Bronchial epithelial cell (primary cell): ENCODE measurements around the gene DNAAF2. TPM values are rescaled to one million over a fixed set of nuclear protein-coding genes. Genes with fewer than 3 reads are reported as not detected.

ENCODE experiments used
- DNase-seq: peaks from one replicate; pipeline ENCODE4 v3.0.0-alpha.2; 2010; ENCODE audit warnings: low read depth
- FAIRE-seq: peaks from 2 replicates; lab custom pipeline; 2011; peaks lifted over from hg19 to GRCh38; lab: Jason Lieb, UNC
- H3K27me3 ChIP-seq: 2 replicates; pipeline ENCODE4 v1.5.1; 2011; ENCODE audit warnings: low read length; ENCODE audit not compliant: control insufficient read depth, insufficient read depth
- H3K36me3 ChIP-seq: 2 replicates; pipeline ENCODE4 v1.5.1; 2011; ENCODE audit warnings: low read length; ENCODE audit not compliant: control insufficient read depth, insufficient read depth
- H3K4me3 ChIP-seq: 2 replicates; pipeline ENCODE4 v1.5.1; 2011; ENCODE audit warnings: mild to moderate bottlenecking, low read depth, low read length, control low read depth
- CTCF ChIP-seq: IDR thresholded peaks from 2 replicates; pipeline ENCODE4 v1.5.1; 2011; ENCODE audit warnings: mild to moderate bottlenecking, moderate library complexity, low read length, control low read depth, inconsistent platforms; ENCODE audit not compliant: insufficient read depth, severe bottlenecking
- total RNA-seq: library from RNA; depleted of rRNA; stranded (reverse); fragments of >200 nt; gene quantifications from 2 replicates; pipeline ENCODE4 v1.2.1, GENCODE V29; 2014

Gene DNAAF2
- total RNA-seq, 1 donor from 2014 or later, result 10.8 TPM

DNA sequence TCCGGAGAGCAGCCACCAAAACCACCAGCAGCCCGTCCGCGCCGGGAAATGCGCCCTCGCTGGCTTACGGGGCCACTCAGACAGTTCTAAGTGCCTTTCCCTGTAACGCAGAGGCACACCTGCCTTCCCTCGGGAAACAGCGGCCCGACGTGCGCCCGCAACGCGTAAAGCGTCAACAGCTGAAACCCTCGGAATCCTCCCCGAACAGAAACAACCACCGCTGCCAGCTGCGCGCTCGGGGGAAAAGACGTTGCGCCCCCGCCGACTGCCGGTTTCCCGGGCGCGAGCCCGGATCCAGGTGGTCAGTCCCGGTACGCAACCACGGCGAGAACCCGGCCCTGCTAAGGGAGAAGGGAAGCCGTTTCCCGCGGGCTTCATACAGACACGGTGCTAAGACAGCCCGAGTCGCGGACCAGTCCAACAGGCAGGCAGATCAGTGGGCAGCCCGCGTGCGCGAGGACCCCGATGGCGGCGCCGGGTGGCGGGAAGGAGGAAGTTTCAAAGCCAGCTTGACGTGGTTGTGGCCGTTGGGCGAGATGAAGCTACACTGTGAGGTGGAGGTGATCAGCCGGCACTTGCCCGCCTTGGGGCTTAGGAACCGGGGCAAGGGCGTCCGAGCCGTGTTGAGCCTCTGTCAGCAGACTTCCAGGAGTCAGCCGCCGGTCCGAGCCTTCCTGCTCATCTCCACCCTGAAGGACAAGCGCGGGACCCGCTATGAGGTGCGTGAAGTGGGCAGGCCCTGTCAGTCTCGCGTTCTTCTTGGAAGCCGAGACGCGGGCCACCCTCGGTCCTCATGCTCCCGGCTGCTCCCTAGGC is 36.4 kb downstream of the DNAAF2 start, which contains the start of gene LRR1:
Gene LRR1 (plus strand): TSS at position 456 of the 816 bp plus-strand sequence. CDS start 81 bp downstream, at position 537.
- no peak for FAIRE-seq
- TF ChIP-seq CTCF, result no peak
- Histone ChIP-seq H3K4me3 (peak within 1 kb of the TSS; percentile 70), H3K36me3 (no peaks in the 10 kb centered on the region), H3K27me3 (no peaks in the 10 kb centered on the region)
- peak; percentile 71 for DNase-seq

DNA sequence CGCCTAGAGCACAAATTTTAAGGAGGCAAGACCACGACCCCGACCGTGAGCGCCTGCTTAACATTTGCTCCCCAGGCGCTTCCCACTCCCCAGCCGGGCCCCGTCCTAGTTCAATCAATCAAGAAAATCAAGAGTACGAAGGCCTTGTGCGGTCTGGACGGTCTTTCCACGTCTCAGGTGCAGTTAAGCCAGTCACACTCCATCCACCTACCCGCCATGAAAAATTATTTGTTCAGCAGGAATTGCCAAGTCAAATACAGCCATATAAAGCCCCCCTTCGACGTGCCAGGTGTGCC is 36.9 kb downstream of the DNAAF2 start:
- H3K4me3 ChIP-seq, result peak overlapping the region; percentile 70
- FAIRE-seq (no peak), DNase-seq (no peak)
- TF ChIP-seq CTCF, result no peak
- no peaks in the 10 kb centered on the region for H3K27me3 ChIP-seq
- no peaks in the 10 kb centered on the region for H3K36me3 ChIP-seq

DNA sequence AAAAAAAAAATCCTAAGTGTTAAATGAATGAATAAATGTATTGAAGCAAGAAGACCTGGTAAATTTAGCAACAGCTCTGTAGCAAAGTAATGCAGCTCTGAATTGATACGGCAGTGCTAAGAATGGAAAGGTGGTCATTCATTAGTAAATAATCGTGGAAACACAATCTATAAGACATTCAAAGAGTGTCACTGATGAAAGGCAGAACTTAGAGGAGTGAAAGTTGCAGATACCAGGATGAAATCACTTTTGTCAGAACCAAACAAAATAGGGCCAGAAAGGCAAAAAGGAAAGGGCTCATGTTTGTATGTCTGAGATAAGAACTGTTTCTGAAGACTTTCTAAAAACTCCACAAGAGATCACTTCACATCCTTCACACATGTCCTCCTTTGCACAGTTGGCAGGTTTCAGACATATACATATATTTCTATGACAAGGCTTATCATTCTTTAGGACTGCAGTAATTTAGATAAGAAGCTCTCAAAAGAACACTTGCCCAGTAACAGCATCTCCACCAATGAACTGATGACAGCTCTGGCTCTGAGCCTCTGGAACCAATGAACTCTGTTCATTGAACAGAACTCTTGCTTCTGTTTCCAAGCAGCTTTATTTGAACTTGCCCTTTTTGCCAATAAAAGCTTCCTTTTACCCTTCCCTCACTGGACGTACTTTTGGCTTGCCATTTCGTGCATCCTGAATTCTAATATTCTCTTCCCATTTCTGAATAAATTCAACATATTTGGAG is 40.5 kb downstream of the DNAAF2 start:
- Histone ChIP-seq H3K27me3 (no peaks in the 10 kb centered on the region), H3K4me3 (no peak overlapping the region), H3K36me3 (no peaks in the 10 kb centered on the region)
- DNase-seq, result peak; percentile 43
- no peak for TF ChIP-seq CTCF
- no peak for FAIRE-seq

GRCh38 chr14:49593016-49593415 is 42.0 kb downstream of the DNAAF2 start:
- no peak for TF ChIP-seq CTCF
- H3K4me3 ChIP-seq, result no peak overlapping the region
- FAIRE-seq (no peak), DNase-seq (peak; percentile 59)
- H3K36me3 ChIP-seq, result no peaks in the 10 kb centered on the region
- H3K27me3 ChIP-seq, result no peaks in the 10 kb centered on the region

DNA sequence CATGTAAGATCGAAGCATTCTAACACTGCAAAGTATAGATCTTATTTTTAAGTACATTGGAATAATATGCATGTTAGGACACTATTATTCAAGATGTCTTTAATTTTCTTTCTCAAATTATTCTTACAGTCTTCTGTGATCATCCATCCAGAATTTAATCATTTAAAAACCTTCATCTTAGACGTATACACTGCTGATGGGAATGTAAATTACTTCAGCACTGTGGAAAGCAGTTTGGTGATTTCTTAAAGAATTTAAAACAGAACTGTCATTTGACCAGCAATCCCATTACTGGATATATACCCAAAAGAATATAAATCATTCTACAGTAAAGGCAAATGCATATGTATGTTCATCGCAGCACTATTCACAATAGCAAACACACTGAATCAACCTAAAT is 45.7 kb downstream of the DNAAF2 start:
- Histone ChIP-seq H3K4me3 (no peak overlapping the region), H3K36me3 (peaks cover 2% of the 10 kb centered on the region), H3K27me3 (no peaks in the 10 kb centered on the region)
- DNase-seq (no peak), FAIRE-seq (no peak)
- no peak for TF ChIP-seq CTCF
